OCI-LY7 (cell line): ENCODE measurements around the gene CARD18.

Experiments
- EZH2phosphoT487 ChIP-seq: fragments of 200-600 bp; sonication (generic); IDR thresholded peaks from 2 replicates; pipeline ENCODE4 v1.6.1; 2018; ENCODE audit warnings: low read depth, borderline replicate concordance, mild to moderate bottlenecking, mixed run types, antibody characterized with exemption, low read length, moderate library complexity, mixed read lengths
- TF ChIP-seq, protein P1 (sequence below): fragments of 200-600 bp; sonication (generic); conservative IDR thresholded peaks from 2 replicates; pipeline ENCODE4 v1.5.1; 2014; ENCODE audit warnings: mild to moderate bottlenecking, antibody characterized with exemption, low read length, moderate library complexity, mixed read lengths

DNA sequence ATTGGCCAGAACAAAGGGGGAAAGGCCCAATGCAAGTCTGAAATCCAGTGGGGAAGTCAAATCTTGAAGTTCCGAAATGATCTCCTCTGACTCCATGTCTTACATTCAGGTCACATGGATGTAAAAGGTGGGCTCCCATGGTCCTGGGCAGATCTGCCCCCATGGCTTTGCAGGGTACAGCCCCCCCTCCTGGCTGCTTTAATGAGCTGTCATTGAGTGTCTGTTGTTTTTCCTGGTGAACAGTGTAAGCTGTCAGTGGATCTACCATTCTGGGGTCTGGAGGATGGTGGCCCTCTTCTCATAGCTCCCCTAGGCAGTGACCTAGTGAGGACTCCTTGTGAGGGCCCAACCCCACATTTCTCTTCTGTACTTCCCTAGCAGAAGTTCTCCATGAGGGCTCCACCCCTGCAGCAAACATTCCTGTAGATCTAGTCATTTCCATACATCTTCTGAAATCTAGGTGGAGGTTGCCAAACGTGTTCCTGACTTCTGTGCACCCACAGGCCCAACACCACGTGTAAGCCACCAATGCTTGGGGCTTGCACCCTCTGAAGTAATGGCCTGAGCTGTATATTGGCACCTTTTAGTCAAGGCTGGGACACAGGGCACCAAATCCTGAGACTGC, 9.3 kb downstream of the CARD18 start:
- TF ChIP-seq, protein P1, sequence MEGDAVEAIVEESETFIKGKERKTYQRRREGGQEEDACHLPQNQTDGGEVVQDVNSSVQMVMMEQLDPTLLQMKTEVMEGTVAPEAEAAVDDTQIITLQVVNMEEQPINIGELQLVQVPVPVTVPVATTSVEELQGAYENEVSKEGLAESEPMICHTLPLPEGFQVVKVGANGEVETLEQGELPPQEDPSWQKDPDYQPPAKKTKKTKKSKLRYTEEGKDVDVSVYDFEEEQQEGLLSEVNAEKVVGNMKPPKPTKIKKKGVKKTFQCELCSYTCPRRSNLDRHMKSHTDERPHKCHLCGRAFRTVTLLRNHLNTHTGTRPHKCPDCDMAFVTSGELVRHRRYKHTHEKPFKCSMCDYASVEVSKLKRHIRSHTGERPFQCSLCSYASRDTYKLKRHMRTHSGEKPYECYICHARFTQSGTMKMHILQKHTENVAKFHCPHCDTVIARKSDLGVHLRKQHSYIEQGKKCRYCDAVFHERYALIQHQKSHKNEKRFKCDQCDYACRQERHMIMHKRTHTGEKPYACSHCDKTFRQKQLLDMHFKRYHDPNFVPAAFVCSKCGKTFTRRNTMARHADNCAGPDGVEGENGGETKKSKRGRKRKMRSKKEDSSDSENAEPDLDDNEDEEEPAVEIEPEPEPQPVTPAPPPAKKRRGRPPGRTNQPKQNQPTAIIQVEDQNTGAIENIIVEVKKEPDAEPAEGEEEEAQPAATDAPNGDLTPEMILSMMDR: no peak
- no peak for TF ChIP-seq EZH2phosphoT487
